Fibroblast of skin of right biceps (primary cell): ENCODE results near the gene KCNIP1.
"Not testable (repeated sequence)": the region's sequence is repeated elsewhere in the genome, so short reads cannot be mapped to it uniquely, and the experiment has no call there.

Experiments used
- DNase-seq: peaks from one replicate; pipeline ENCODE4 v3.0.0-alpha.2; 2013

Gene KCNIP1

GRCh38 chr5:170538696-170539586 lies 35.1 kb downstream of the KCNIP1 start:
- no peak for DNase-seq

GRCh38 chr5:170540271-170540670 lies 36.5 kb downstream of the KCNIP1 start:
- no peak for DNase-seq

- DNase-seq = no peak
Observed at GRCh38 chr5:170541146-170541769, 37.4 kb downstream of the KCNIP1 start.

- DNase-seq = no peak
Observed at GRCh38 chr5:170542691-170543293, 39.0 kb downstream of the KCNIP1 start.

- no peak for DNase-seq
Observed at GRCh38 chr5:170545313-170545712, 41.5 kb downstream of the KCNIP1 start.

GRCh38 chr5:170545811-170546210 lies 42.0 kb downstream of the KCNIP1 start:
- DNase-seq = no peak

- no peak for DNase-seq
Observed at GRCh38 chr5:170546282-170546681, 42.5 kb downstream of the KCNIP1 start.

- not testable (repeated sequence) for DNase-seq
Observed at GRCh38 chr5:170550382-170550781, 46.6 kb downstream of the KCNIP1 start.

- DNase-seq = no peak
Observed at GRCh38 chr5:170551076-170551475, 47.3 kb downstream of the KCNIP1 start.

- DNase-seq = no peak
Observed at GRCh38 chr5:170551622-170552021, 47.8 kb downstream of the KCNIP1 start.

- peak; percentile 91 for DNase-seq
Observed at GRCh38 chr5:170552621-170553115, 48.8 kb downstream of the KCNIP1 start.

GRCh38 chr5:170553218-170553617 lies 49.4 kb downstream of the KCNIP1 start:
- DNase-seq = no peak

- peak; percentile 28 for DNase-seq
Observed at GRCh38 chr5:170554521-170555267, 50.9 kb downstream of the KCNIP1 start.

- no peak for DNase-seq
Observed at GRCh38 chr5:170557314-170557713, 53.5 kb downstream of the KCNIP1 start.

- no peak for DNase-seq
Observed at GRCh38 chr5:170559296-170559695, 55.5 kb downstream of the KCNIP1 start.

GRCh38 chr5:170560938-170561337 lies 57.1 kb downstream of the KCNIP1 start:
- no peak for DNase-seq

- DNase-seq = no peak
Observed at GRCh38 chr5:170562166-170562874, 58.5 kb downstream of the KCNIP1 start.

GRCh38 chr5:170562875-170563228 lies 59.0 kb downstream of the KCNIP1 start:
- no peak for DNase-seq

- DNase-seq = no peak
Observed at GRCh38 chr5:170563824-170564567, 60.2 kb downstream of the KCNIP1 start.

GRCh38 chr5:170565072-170565471 lies 61.3 kb downstream of the KCNIP1 start:
- no peak for DNase-seq

- DNase-seq = no peak
Observed at GRCh38 chr5:170569101-170569500, 65.3 kb downstream of the KCNIP1 start.

GRCh38 chr5:170570476-170570875 lies 66.7 kb downstream of the KCNIP1 start:
- no peak for DNase-seq
